A549 (cell line): ENCODE data around the gene ESRRG. TPM values are rescaled to one million over a fixed set of nuclear protein-coding genes. Genes with fewer than 3 reads are reported as not detected.

Experiments used
- ATAC-seq, 2 experiments: fragments of 200-7000 bp in 1 of 2; fragments of >200 bp in 1 of 2; cut with Nextera tagmentation in 1 of 2; cut with Tn5 transposase in 1 of 2; 3 replicates each; pipeline versions ENCODE4 v1.8.0 to v1.9.1; 2018 to 2020; ENCODE audit warnings: mild to moderate bottlenecking in 1 of 2, moderate library complexity in 1 of 2
- CTCF ChIA-PET: fragments of 300-600 bp; sonication (Branson Sonifier 250); formaldehyde crosslinking; extraction: SDS; loops from one replicate; lab custom pipeline; 2021; ENCODE audit warnings: antibody characterized with exemption, inconsistent platforms; lab: Yijun Ruan, JAX
- POLR2A ChIA-PET: fragments of 350-600 bp; formaldehyde crosslinking; extraction: SDS; loops from one replicate; lab custom pipeline; 2021; ENCODE audit warnings: antibody characterized with exemption, inconsistent platforms; lab: Yijun Ruan, JAX
- DNase-seq, 2 experiments: peaks; one replicate each; pipeline versions ENCODE4 v3.0.0 to v3.0.0-alpha.2; 2011 to 2016; ENCODE audit warnings: low read depth in 1 of 2, low spot score in 1 of 2
- FAIRE-seq: peaks from 2 replicates; lab custom pipeline; 2011; peaks lifted over from hg19 to GRCh38; lab: Jason Lieb, UNC
- H3K27ac ChIP-seq, 2 experiments: fragments of >200 bp; sonication (Bioruptor Twin); formaldehyde crosslinking; 3 replicates each; pipeline ENCODE4 v1.5.1; 2016 to 2017
- H3K4me1 ChIP-seq: fragments of >200 bp; sonication (Bioruptor Twin); formaldehyde crosslinking; 3 replicates; pipeline ENCODE4 v1.6.1; 2016
- H3K4me2 ChIP-seq: fragments of >200 bp; sonication (Bioruptor Twin); formaldehyde crosslinking; 3 replicates; pipeline ENCODE4 v1.6.1; 2016
- H3K4me3 ChIP-seq: fragments of >200 bp; sonication (Bioruptor Twin); formaldehyde crosslinking; 3 replicates; pipeline ENCODE4 v1.5.1; 2016
- H3K9me3 ChIP-seq: fragments of >200 bp; sonication (Bioruptor Twin); formaldehyde crosslinking; 3 replicates; pipeline ENCODE4 v1.6.1; 2016
- BHLHE40 ChIP-seq: IDR thresholded peaks from 2 replicates; pipeline ENCODE4 v1.6.1; 2012; ENCODE audit warnings: low read depth, low read length, inconsistent platforms
- CBX2 ChIP-seq: fragments of 200-600 bp; sonication (generic); IDR thresholded peaks from 2 replicates; pipeline ENCODE4 v1.6.1; 2016; ENCODE audit warnings: low read depth, mild to moderate bottlenecking, borderline replicate concordance
- CBX8 ChIP-seq: fragments of 200-600 bp; sonication (generic); IDR thresholded peaks from 2 replicates; pipeline ENCODE4 v1.6.1; 2016
- EHMT2 ChIP-seq: fragments of 200-600 bp; sonication (generic); IDR thresholded peaks from 2 replicates; pipeline ENCODE4 v1.6.1; 2016; ENCODE audit warnings: antibody characterized with exemption, low read depth, mild to moderate bottlenecking, moderate library complexity
- ELK1 ChIP-seq: fragments of 150-350 bp; IDR thresholded peaks from 2 replicates; pipeline ENCODE4 v1.6.1; 2014; ENCODE audit warnings: low read depth, mild to moderate bottlenecking, low read length
- FOXS1 ChIP-seq: fragments of 250-450 bp; sonication (Bioruptor Pico); IDR thresholded peaks from 2 replicates; pipeline ENCODE4 v1.5.0; 2020; ENCODE audit warnings: mild to moderate bottlenecking, moderate library complexity
- GATA3 ChIP-seq: IDR thresholded peaks from 2 replicates; pipeline ENCODE4 v1.6.1; 2012; ENCODE audit warnings: borderline replicate concordance
- HEYL ChIP-seq: fragments of 250-450 bp; sonication (Bioruptor Pico); IDR thresholded peaks from 2 replicates; pipeline ENCODE4 v1.8.0; 2021; ENCODE audit warnings: mild to moderate bottlenecking, moderate library complexity
- HOXA7 ChIP-seq: fragments of 250-450 bp; sonication (Bioruptor Pico); IDR thresholded peaks from 2 replicates; pipeline ENCODE4 v1.5.0; 2020; ENCODE audit warnings: mild to moderate bottlenecking, moderate library complexity
- JUNB ChIP-seq: fragments of >200 bp; sonication (Bioruptor Twin); formaldehyde crosslinking; IDR thresholded peaks from 2 replicates; pipeline ENCODE4 v1.6.1; 2016
- KDM5A ChIP-seq: fragments of 200-600 bp; sonication (generic); IDR thresholded peaks from 2 replicates; pipeline ENCODE4 v1.6.1; 2016; ENCODE audit warnings: antibody characterized with exemption, mild to moderate bottlenecking
- MAZ ChIP-seq: fragments of 150-350 bp; IDR thresholded peaks from 2 replicates; pipeline ENCODE4 v1.6.1; 2014; ENCODE audit warnings: antibody characterized with exemption, low read depth, low read length, borderline replicate concordance
- NR3C1 ChIP-seq: fragments of >200 bp; sonication (Bioruptor Twin); formaldehyde crosslinking; IDR thresholded peaks from 3 replicates; pipeline ENCODE4 v1.6.1; 2017
- POLR2A ChIP-seq: IDR thresholded peaks from 2 replicates; pipeline ENCODE4 v1.6.1; 2012; ENCODE audit warnings: mild to moderate bottlenecking, low read length
- RAD21 ChIP-seq, 2 experiments: fragments of >200 bp in 1 of 2; sonication (Bioruptor Twin) in 1 of 2; formaldehyde crosslinking in 1 of 2; IDR thresholded peaks in 1 of 2; conservative IDR thresholded peaks in 1 of 2; 2 replicates in 1 of 2; 3 replicates in 1 of 2; pipeline ENCODE4 v1.6.1; 2012 to 2018; ENCODE audit warnings: inconsistent platforms in 1 of 2
- RCOR1 ChIP-seq: fragments of 150-350 bp; IDR thresholded peaks from 2 replicates; pipeline ENCODE4 v1.6.1; 2014; ENCODE audit warnings: antibody characterized with exemption, low read length, low read depth
- RNF2 ChIP-seq: fragments of 200-600 bp; sonication (generic); IDR thresholded peaks from 2 replicates; pipeline ENCODE4 v1.6.1; 2016; ENCODE audit warnings: low read depth, mild to moderate bottlenecking, antibody characterized with exemption, moderate library complexity, borderline replicate concordance
- SREBF2 ChIP-seq: fragments of 450-650 bp; IDR thresholded peaks from 2 replicates; pipeline ENCODE4 v1.6.1; 2014; ENCODE audit warnings: mild to moderate bottlenecking, moderate library complexity
- TFCP2L1 ChIP-seq: fragments of 250-450 bp; sonication (Bioruptor Pico); IDR thresholded peaks from 2 replicates; pipeline ENCODE4 v1.5.0; 2021; ENCODE audit warnings: mild to moderate bottlenecking
- ZC3H11A ChIP-seq: fragments of 450-650 bp; IDR thresholded peaks from 2 replicates; pipeline ENCODE4 v1.6.1; 2014; ENCODE audit warnings: antibody characterized with exemption, mild to moderate bottlenecking
- ZFP36 ChIP-seq: fragments of 450-650 bp; IDR thresholded peaks from 2 replicates; pipeline ENCODE4 v1.6.1; 2014; ENCODE audit warnings: borderline replicate concordance; ENCODE audit not compliant: partially characterized antibody
- ZNF302 ChIP-seq: fragments of 250-450 bp; sonication (Bioruptor Pico); IDR thresholded peaks from 2 replicates; pipeline ENCODE4 v1.9.0; 2021; ENCODE audit warnings: inconsistent platforms, mild to moderate bottlenecking, moderate library complexity
- ZSCAN20 ChIP-seq: fragments of 250-450 bp; sonication (Bioruptor Pico); IDR thresholded peaks from 2 replicates; pipeline ENCODE4 v1.8.0; 2022; ENCODE audit warnings: mild to moderate bottlenecking, moderate library complexity
- WGBS: methylation state at CpG from one replicate; pipeline ENCODE4 v1.1.6; 2017; ENCODE audit errors: missing lambda C conversion rate; 5-methylcytosine and 5-hydroxymethylcytosine counted together
- polyA plus RNA-seq, 4 experiments: library from polyadenylated mRNA; depleted of rRNA in 3 of 4; stranded (reverse); fragments of >200 nt; fragmentation: RNase III in 1 of 4; extraction: RNeasy Plus Mini Kit Qiagen cat#74134 plus additional on column Dnase treatment in 1 of 4; gene quantifications; 2 replicates in 3 of 4; 3 replicates in 1 of 4; pipeline ENCODE4 v1.2.3, GENCODE V29; 2011 to 2017
- TF ChIP-seq, protein P1 (sequence below): IDR thresholded peaks from 2 replicates; pipeline ENCODE4 v1.6.1; 2012
- TF ChIP-seq, protein P2 (sequence below): fragments of 450-650 bp; IDR thresholded peaks from 2 replicates; pipeline ENCODE4 v1.6.1; 2014; ENCODE audit warnings: antibody characterized with exemption
- TF ChIP-seq, protein P3 (sequence below): fragments of >200 bp; sonication (Bioruptor Twin); formaldehyde crosslinking; IDR thresholded peaks from 2 replicates; pipeline ENCODE4 v1.6.1; 2016
- TF ChIP-seq, protein P4 (sequence below): fragments of 250-450 bp; sonication (Bioruptor Pico); IDR thresholded peaks from 2 replicates; pipeline ENCODE4 v1.5.0; 2020; ENCODE audit warnings: low read depth, mild to moderate bottlenecking, moderate library complexity

Gene ESRRG
- polyA plus RNA-seq, 2 of the 4 experiments (the other 2 are of a cell fraction): 0.09 TPM; not detected in 1

DNA sequence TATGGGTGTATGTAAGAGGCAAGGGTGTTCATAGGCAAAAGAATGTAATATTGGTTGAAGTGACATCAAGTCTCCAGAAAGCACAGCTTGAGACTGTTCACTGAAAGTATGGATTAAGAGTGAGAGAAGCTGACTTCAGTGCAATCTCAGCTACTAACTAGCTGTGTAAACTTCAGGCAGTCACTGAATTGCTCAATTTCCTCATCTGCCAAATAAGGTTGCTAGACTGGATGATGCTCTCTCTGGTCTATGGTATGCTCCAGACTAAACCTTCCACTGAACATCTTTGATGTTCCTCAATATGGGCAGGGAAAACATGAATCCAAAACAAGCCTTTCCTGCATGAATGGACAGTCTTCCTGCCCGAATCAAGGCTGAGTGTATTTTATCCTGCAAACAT lies 188.2 kb downstream of the ESRRG start:
- no peak for ATAC-seq
- FAIRE-seq: no peak
- no peak for DNase-seq
- no peaks in the 10 kb centered on the region for H3K4me1 ChIP-seq
- 0% methylated on average over 1 of the region's 1 CpG for WGBS
- TF ChIP-seq ZFP36 (no peak), EHMT2 (no peak), NR3C1 (no peak), JUNB (no peak), ZC3H11A (no peak), KDM5A (no peak), ZNF302 (CRISPR knock-in tag) (no peak), HOXA7 (CRISPR knock-in tag) (no peak), MAZ (no peak), RNF2 (no peak)
- TF ChIP-seq, protein P1, sequence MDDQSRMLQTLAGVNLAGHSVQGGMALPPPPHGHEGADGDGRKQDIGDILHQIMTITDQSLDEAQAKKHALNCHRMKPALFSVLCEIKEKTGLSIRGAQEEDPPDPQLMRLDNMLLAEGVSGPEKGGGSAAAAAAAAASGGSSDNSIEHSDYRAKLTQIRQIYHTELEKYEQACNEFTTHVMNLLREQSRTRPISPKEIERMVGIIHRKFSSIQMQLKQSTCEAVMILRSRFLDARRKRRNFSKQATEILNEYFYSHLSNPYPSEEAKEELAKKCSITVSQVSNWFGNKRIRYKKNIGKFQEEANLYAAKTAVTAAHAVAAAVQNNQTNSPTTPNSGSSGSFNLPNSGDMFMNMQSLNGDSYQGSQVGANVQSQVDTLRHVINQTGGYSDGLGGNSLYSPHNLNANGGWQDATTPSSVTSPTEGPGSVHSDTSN: no peak
- TF ChIP-seq, protein P2, sequence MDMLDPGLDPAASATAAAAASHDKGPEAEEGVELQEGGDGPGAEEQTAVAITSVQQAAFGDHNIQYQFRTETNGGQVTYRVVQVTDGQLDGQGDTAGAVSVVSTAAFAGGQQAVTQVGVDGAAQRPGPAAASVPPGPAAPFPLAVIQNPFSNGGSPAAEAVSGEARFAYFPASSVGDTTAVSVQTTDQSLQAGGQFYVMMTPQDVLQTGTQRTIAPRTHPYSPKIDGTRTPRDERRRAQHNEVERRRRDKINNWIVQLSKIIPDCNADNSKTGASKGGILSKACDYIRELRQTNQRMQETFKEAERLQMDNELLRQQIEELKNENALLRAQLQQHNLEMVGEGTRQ: no peak
- H3K4me3 ChIP-seq: no peak overlapping the region
- no peak overlapping the region for H3K27ac ChIP-seq
- CTCF ChIA-PET: interaction anchor here (1.4 kb wide), 1 partner anchor 12 kb away, joined by 3 read pairs; no protein-coding TSS in a partner anchor
- POLR2A ChIA-PET: no interaction called here
- no peak overlapping the region for H3K4me2 ChIP-seq
- H3K9me3 ChIP-seq: no peaks in the 10 kb centered on the region

GRCh38 chr1:216533776-216534175 lies 189.5 kb downstream of the ESRRG start:
- WGBS: 23% methylated on average over 4 of the region's 4 CpGs
- ChIA-PET POLR2A (no interaction called here), CTCF (no interaction called here)
- no peak for ATAC-seq
- FAIRE-seq: no peak
- Histone ChIP-seq H3K27ac (no peak overlapping the region), H3K4me1 (no peaks in the 10 kb centered on the region), H3K4me3 (no peak overlapping the region), H3K9me3 (no peaks in the 10 kb centered on the region), H3K4me2 (no peak overlapping the region)
- DNase-seq: no peak
- TF ChIP-seq POLR2A (no peak), SREBF2 (no peak), CBX2 (no peak), RAD21 (conservative IDR thresholded peaks at IDR 0.05 in 1 of 2, IDR thresholded peaks at IDR 0.05 in 1 of 2) (no peak), GATA3 (no peak), FOXS1 (no peak), TFCP2L1 (CRISPR knock-in tag) (no peak), ELK1 (no peak), NR3C1 (no peak), RCOR1 (no peak), HEYL (CRISPR knock-in tag) (no peak), BHLHE40 (no peak), ZSCAN20 (CRISPR knock-in tag) (no peak), EHMT2 (no peak), CBX8 (no peak)
- TF ChIP-seq, protein P3, sequence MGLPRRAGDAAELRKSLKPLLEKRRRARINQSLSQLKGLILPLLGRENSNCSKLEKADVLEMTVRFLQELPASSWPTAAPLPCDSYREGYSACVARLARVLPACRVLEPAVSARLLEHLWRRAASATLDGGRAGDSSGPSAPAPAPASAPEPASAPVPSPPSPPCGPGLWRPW: no peak
- TF ChIP-seq, protein P2: no peak
- TF ChIP-seq, protein P4, sequence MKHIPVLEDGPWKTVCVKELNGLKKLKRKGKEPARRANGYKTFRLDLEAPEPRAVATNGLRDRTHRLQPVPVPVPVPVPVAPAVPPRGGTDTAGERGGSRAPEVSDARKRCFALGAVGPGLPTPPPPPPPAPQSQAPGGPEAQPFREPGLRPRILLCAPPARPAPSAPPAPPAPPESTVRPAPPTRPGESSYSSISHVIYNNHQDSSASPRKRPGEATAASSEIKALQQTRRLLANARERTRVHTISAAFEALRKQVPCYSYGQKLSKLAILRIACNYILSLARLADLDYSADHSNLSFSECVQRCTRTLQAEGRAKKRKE (CRISPR knock-in tag): no peak
- TF ChIP-seq, protein P1: no peak
